ENCODE data around the gene PDCL3.

DNA sequence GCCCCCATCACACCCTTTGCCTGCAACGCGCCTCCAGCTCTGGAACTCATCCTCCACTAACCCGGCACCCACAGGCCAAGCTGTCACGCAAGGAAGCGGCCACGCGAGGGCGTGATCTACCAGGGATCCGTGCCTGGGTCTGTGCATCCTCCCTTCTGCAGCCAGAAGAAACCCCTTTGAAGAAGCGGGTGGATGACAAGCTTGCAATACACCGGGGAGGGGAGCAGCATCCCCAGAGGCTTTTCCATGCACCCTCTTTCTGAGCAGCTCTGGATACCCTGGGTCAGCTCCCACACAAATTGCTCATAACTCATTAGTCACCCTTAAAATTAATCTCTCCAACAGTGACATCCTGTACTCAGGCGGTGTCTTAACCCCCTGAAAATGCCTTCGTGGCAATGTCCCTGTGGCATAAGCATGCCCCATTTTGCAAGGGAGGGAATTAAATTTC is 47.6 kb downstream of the PDCL3 start:
- no peak for TF ChIP-seq TAF1 (IDR thresholded peaks at IDR 0.05; ENCODE audit: low read depth, low read length)
- TF ChIP-seq POLR2A (IDR thresholded peaks at IDR 0.05; ENCODE audit: low read depth, low read length), result no peak
- no peak for TF ChIP-seq POLR2AphosphoS5 (IDR thresholded peaks at IDR 0.05; ENCODE audit: low read depth, low read length)
- no peak for TF ChIP-seq POU2F2 (IDR thresholded peaks at IDR 0.05; ENCODE audit: low read depth, low read length)
- peak; percentile 46 for TF ChIP-seq PAX5 (IDR thresholded peaks at IDR 0.05; ENCODE audit: insufficient read depth, low read length, severe bottlenecking)
- no peak for TF ChIP-seq SPI1 (IDR thresholded peaks at IDR 0.05; ENCODE audit: low read depth, low read length)

All from GM12891 (cell line).